ENCODE results near the gene ADAM33. TPM values are rescaled to one million over a fixed set of nuclear protein-coding genes. Genes with fewer than 3 reads are reported as not detected.

The ADAM33 gene
- polyA plus RNA-seq, 1 experiment = 16.3 TPM

Other genes with a start within 250 kb of the ADAM33 start
- 54.3 and 59.7 TPM in 2 replicates for gene ATRN, start 211.0 kb downstream of the ADAM33 start, polyA plus RNA-seq (2011; rRNA removed)
- gene GFRA4, start 18.6 kb downstream of the ADAM33 start, polyA plus RNA-seq (2011; rRNA removed) = not detected in 2 replicates
- gene SIGLEC1, start 30.6 kb upstream of the ADAM33 start, polyA plus RNA-seq (2011; rRNA removed) = not detected in 2 replicates
- 0.05 and 0.09 TPM in 2 replicates for gene HSPA12B, start 50.7 kb upstream of the ADAM33 start, polyA plus RNA-seq (2011; rRNA removed)
- 22.6 and 29.2 TPM in 2 replicates for gene ADISSP, start 85.7 kb upstream of the ADAM33 start, polyA plus RNA-seq (2011; rRNA removed)
- 0.12 TPM in 2 replicates for gene SPEF1, start 99.4 kb upstream of the ADAM33 start, polyA plus RNA-seq (2011; rRNA removed)
- gene CENPB, start 104.7 kb upstream of the ADAM33 start, polyA plus RNA-seq (2011; rRNA removed) = 29.7 and 37.0 TPM in 2 replicates
- gene CDC25B, start 114.3 kb upstream of the ADAM33 start, polyA plus RNA-seq (2011; rRNA removed) = 57.3 and 58.9 TPM in 2 replicates
- gene AP5S1, start 138.5 kb upstream of the ADAM33 start, polyA plus RNA-seq (2011; rRNA removed) = 7.8 and 11.7 TPM in 2 replicates
- 16.4 and 18.2 TPM in 2 replicates for gene MAVS, start 164.8 kb upstream of the ADAM33 start, polyA plus RNA-seq (2011; rRNA removed)
- gene PANK2, start 207.4 kb upstream of the ADAM33 start, polyA plus RNA-seq (2011; rRNA removed) = 24.9 and 32.2 TPM in 2 replicates